Measurements from ENCODE around the gene FSTL4. TPM values are rescaled to one million over a fixed set of nuclear protein-coding genes. Genes with fewer than 3 reads are reported as not detected.

The FSTL4 gene
- total RNA-seq, 4 donors from 2014 or later = 0.18 to 0.27 (median 0.20) TPM; not detected in 1

- H3K4me1 ChIP-seq = no peaks in the 10 kb centered on the region
- no peak overlapping the region for H3K4me3 ChIP-seq
- TF ChIP-seq CTCF (IDR thresholded peaks at IDR 0.05 in 4 of 5, conservative IDR thresholded peaks at IDR 0.05 in 1 of 5) (no peak), POLR2A (IDR thresholded peaks at IDR 0.05) (no peak)
- no peaks in the 10 kb centered on the region for H3K36me3 ChIP-seq
- H3K9me3 ChIP-seq = no peaks in the 10 kb centered on the region
- intact Hi-C loops (cut with DNase I; ENCODE audit: low total_unique reads) = no loop called here
- H3K27me3 ChIP-seq = no peaks in the 10 kb centered on the region
- DNase-seq (no peak), ATAC-seq (no peak)
- no peak overlapping the region for H3K27ac ChIP-seq
- in situ Hi-C loops (cut with MboI; ENCODE audit: low sequenced_read_pairs in 4 of 4) = no loop called here
Measured at GRCh38 chr5:133147411-133147810, 464.9 kb downstream of the FSTL4 start.

Small RNAs within 50 kb of the gene (microRNA-seq; reads per million reads assigned to microRNA genes)
- gene MIR1289-2 (ENCODE audit: borderline replicate concordance in 2 of 2) = 0 reads per million in 2 donors

Measured in gastrocnemius medialis (tissue), 4 donors.